ENCODE data around the gene NRARP.

DNA sequence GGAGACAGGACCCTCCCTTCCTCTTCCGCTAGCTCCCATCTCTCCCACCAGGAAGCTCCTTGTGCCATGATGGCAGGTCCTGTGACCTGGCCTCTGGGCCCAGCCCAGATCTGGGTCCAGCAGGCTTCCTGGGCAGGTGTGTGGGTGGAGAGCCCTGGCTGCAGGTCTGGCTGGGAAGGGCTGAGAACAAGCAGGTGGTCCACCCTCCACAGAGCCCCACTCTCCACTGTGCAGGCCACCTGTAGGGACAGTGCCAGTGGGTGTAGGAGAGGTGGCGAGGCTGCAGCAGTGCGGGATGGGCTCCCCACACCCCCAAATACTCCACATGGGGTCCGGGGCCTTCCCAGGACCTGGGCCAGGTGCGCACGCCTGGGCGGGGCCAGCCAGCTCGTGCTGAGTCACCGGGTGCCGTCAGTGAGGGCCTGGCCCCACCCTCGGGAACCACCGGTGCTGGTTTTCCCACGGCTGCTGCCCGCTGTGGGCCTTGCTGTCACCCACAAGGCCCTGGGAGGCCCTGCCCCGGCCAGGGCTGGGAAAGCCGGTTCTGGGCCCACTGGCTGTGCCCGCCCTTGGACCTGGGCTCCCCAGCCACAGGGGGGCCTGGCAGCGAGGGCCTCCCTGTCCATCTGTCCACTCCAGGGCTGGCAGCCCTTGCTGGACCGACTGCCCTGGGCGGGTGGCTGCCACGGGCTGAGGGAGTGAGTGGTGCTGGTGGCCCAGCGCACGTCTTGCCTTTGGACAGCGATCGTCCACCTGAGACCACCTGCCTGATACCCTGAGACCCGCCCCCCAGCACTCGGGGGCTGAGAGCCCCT lies 9.3 kb upstream of the NRARP start:
- TF ChIP-seq, protein P1, sequence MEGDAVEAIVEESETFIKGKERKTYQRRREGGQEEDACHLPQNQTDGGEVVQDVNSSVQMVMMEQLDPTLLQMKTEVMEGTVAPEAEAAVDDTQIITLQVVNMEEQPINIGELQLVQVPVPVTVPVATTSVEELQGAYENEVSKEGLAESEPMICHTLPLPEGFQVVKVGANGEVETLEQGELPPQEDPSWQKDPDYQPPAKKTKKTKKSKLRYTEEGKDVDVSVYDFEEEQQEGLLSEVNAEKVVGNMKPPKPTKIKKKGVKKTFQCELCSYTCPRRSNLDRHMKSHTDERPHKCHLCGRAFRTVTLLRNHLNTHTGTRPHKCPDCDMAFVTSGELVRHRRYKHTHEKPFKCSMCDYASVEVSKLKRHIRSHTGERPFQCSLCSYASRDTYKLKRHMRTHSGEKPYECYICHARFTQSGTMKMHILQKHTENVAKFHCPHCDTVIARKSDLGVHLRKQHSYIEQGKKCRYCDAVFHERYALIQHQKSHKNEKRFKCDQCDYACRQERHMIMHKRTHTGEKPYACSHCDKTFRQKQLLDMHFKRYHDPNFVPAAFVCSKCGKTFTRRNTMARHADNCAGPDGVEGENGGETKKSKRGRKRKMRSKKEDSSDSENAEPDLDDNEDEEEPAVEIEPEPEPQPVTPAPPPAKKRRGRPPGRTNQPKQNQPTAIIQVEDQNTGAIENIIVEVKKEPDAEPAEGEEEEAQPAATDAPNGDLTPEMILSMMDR (conservative IDR thresholded peaks at IDR 0.05; ENCODE audit: low read depth, low read length), result no peak
- TF ChIP-seq EZH2 (IDR thresholded peaks at IDR 0.05; ENCODE audit: borderline replicate concordance, low read depth, low read length, poor library complexity, severe bottlenecking), result no peak
